ENCODE data around the gene RPUSD3.

The RPUSD3 gene

GRCh38 chr3:9808345-9809037 lies 35.3 kb downstream of the RPUSD3 start:
- peak; percentile 85 for ATAC-seq

GRCh38 chr3:9807981-9808344 lies 35.8 kb downstream of the RPUSD3 start:
- DNase-seq (ENCODE audit: low spot score in 2 of 2) (no peak), ATAC-seq (no peak)
- Mint-ChIP-seq H3K9me3 (no peaks in the 10 kb centered on the region), H3K4me3 (peak overlapping the region; percentile 89), H3K36me3 (peaks cover 79% of the 10 kb centered on the region), H3K4me1 (peaks cover 55% of the 10 kb centered on the region), H3K27ac (peak overlapping the region; percentile 96)

More at GRCh38 chr3:9808345-9809037, 35.3 kb downstream of the RPUSD3 start:
- Mint-ChIP-seq H3K4me3 (peak overlapping the region; percentile 89), H3K36me3 (peaks cover 79% of the 10 kb centered on the region), H3K27ac (peak overlapping the region; percentile 96), H3K9me3 (no peaks in the 10 kb centered on the region), H3K4me1 (peaks cover 49% of the 10 kb centered on the region)
- DNase-seq (ENCODE audit: low spot score in 2 of 2) = peak; percentile 17 to 72

GRCh38 chr3:9806688-9807589 lies 36.9 kb downstream of the RPUSD3 start:
- Mint-ChIP-seq H3K4me1 (peaks cover 58% of the 10 kb centered on the region), H3K9me3 (no peaks in the 10 kb centered on the region), H3K27ac (peak overlapping the region; percentile 96), H3K4me3 (no peak overlapping the region), H3K36me3 (peaks cover 87% of the 10 kb centered on the region)
- ATAC-seq (no peak), DNase-seq (ENCODE audit: low spot score in 2 of 2) (no peak)

- Mint-ChIP-seq H3K27ac (peak overlapping the region; percentile 43), H3K36me3 (peaks cover 95% of the 10 kb centered on the region), H3K4me1 (peaks cover 52% of the 10 kb centered on the region)
Measured at GRCh38 chr3:9806137-9806536, 37.7 kb downstream of the RPUSD3 start.

GRCh38 chr3:9804996-9805395 lies 38.8 kb downstream of the RPUSD3 start:
- peaks cover 97% of the 10 kb centered on the region for H3K36me3 Mint-ChIP-seq
- no peak overlapping the region for H3K4me3 Mint-ChIP-seq
- DNase-seq (ENCODE audit: low spot score in 2 of 2) (no peak), ATAC-seq (no peak)
- H3K9me3 Mint-ChIP-seq = no peaks in the 10 kb centered on the region
- peaks cover 45% of the 10 kb centered on the region for H3K4me1 Mint-ChIP-seq
- peak overlapping the region; percentile 43 for H3K27ac Mint-ChIP-seq

More at GRCh38 chr3:9806137-9806536, 37.7 kb downstream of the RPUSD3 start:
- ATAC-seq (no peak), DNase-seq (ENCODE audit: low spot score in 2 of 2) (no peak)
- no peak overlapping the region for H3K4me3 Mint-ChIP-seq
- no peaks in the 10 kb centered on the region for H3K9me3 Mint-ChIP-seq

GRCh38 chr3:9803494-9803893 lies 40.3 kb downstream of the RPUSD3 start:
- no peak for ATAC-seq
- DNase-seq (ENCODE audit: low spot score in 2 of 2) = no peak
- peaks cover 31% of the 10 kb centered on the region for H3K4me1 Mint-ChIP-seq
- H3K4me3 Mint-ChIP-seq = no peak overlapping the region
- no peaks in the 10 kb centered on the region for H3K9me3 Mint-ChIP-seq
- peak overlapping the region; percentile 58 for H3K27ac Mint-ChIP-seq
- peaks cover 99% of the 10 kb centered on the region for H3K36me3 Mint-ChIP-seq

GRCh38 chr3:9800529-9800928 lies 43.3 kb downstream of the RPUSD3 start:
- Mint-ChIP-seq H3K4me3 (no peak overlapping the region), H3K36me3 (peaks cover 100% of the 10 kb centered on the region), H3K27ac (no peak overlapping the region), H3K9me3 (no peaks in the 10 kb centered on the region), H3K4me1 (peaks cover 25% of the 10 kb centered on the region)
- no peak for DNase-seq (ENCODE audit: low spot score in 2 of 2)
- ATAC-seq = no peak

- peak overlapping the region; percentile 29 for H3K27ac Mint-ChIP-seq
- peaks cover 100% of the 10 kb centered on the region for H3K36me3 Mint-ChIP-seq
- ATAC-seq (no peak), DNase-seq (ENCODE audit: low spot score in 2 of 2) (no peak)
- no peaks in the 10 kb centered on the region for H3K9me3 Mint-ChIP-seq
- peaks cover 30% of the 10 kb centered on the region for H3K4me1 Mint-ChIP-seq
- H3K4me3 Mint-ChIP-seq = no peak overlapping the region
Measured at GRCh38 chr3:9797196-9797945, 46.4 kb downstream of the RPUSD3 start.

- H3K4me3 Mint-ChIP-seq = peak overlapping the region; percentile 83
- peaks cover 50% of the 10 kb centered on the region for H3K4me1 Mint-ChIP-seq
- DNase-seq (ENCODE audit: low spot score in 2 of 2) = no peak
- ATAC-seq = no peak
- peaks cover 92% of the 10 kb centered on the region for H3K36me3 Mint-ChIP-seq
- no peaks in the 10 kb centered on the region for H3K9me3 Mint-ChIP-seq
- H3K27ac Mint-ChIP-seq = peak overlapping the region; percentile 100
Measured at GRCh38 chr3:9795207-9795606, 48.6 kb downstream of the RPUSD3 start.

GRCh38 chr3:9794400-9794799 lies 49.4 kb downstream of the RPUSD3 start:
- ATAC-seq = no peak
- no peaks in the 10 kb centered on the region for H3K9me3 Mint-ChIP-seq
- DNase-seq (ENCODE audit: low spot score in 2 of 2) = no peak
- peak overlapping the region; percentile 83 for H3K4me3 Mint-ChIP-seq
- peaks cover 92% of the 10 kb centered on the region for H3K36me3 Mint-ChIP-seq
- H3K4me1 Mint-ChIP-seq = peaks cover 58% of the 10 kb centered on the region
- H3K27ac Mint-ChIP-seq = peak overlapping the region; percentile 100

GRCh38 chr3:9793161-9793781 lies 50.5 kb downstream of the RPUSD3 start:
- no peaks in the 10 kb centered on the region for H3K9me3 Mint-ChIP-seq
- H3K27ac Mint-ChIP-seq = peak overlapping the region; percentile 100
- ATAC-seq = peak; percentile 33
- peaks cover 92% of the 10 kb centered on the region for H3K36me3 Mint-ChIP-seq
- H3K4me1 Mint-ChIP-seq = peaks cover 63% of the 10 kb centered on the region
- peak in 1 of 2 donors; percentile 71 for DNase-seq (ENCODE audit: low spot score in 2 of 2)
- H3K4me3 Mint-ChIP-seq = peak overlapping the region; percentile 83

GRCh38 chr3:9792405-9793160 lies 51.2 kb downstream of the RPUSD3 start, which contains the start of the genes ARPC4 and TADA3:
ARPC4 (plus strand) TSS chr3:9793082; CDS start chr3:9793122, 40 bp downstream.
TADA3 (minus strand) TSS chr3:9792473; CDS start chr3:9791466, 1,007 bp downstream.
- H3K4me1 Mint-ChIP-seq = peaks cover 65% of the 10 kb centered on the region

GRCh38 chr3:9791790-9792404 lies 51.9 kb downstream of the RPUSD3 start:
- H3K4me1 Mint-ChIP-seq = peaks cover 62% of the 10 kb centered on the region

More at GRCh38 chr3:9792405-9793160, 51.2 kb downstream of the RPUSD3 start, which contains the start of the genes ARPC4 and TADA3:
- Mint-ChIP-seq H3K27ac (peak within 1 kb of the TSS; percentile 100), H3K9me3 (no peaks in the 10 kb centered on the region), H3K36me3 (peaks cover 92% of the 10 kb centered on the region), H3K4me3 (peak within 1 kb of the TSS; percentile 83)
- ATAC-seq (peak; percentile 92), DNase-seq (ENCODE audit: low spot score in 2 of 2) (peak; percentile 83 to 98)

More at GRCh38 chr3:9791790-9792404, 51.9 kb downstream of the RPUSD3 start:
- no peak for ATAC-seq
- Mint-ChIP-seq H3K36me3 (peaks cover 92% of the 10 kb centered on the region), H3K4me3 (peak overlapping the region; percentile 83), H3K27ac (peak overlapping the region; percentile 100), H3K9me3 (no peaks in the 10 kb centered on the region)
- DNase-seq (ENCODE audit: low spot score in 2 of 2) = no peak
